ENCODE data around the gene SLIT3.
"Not testable (repeated sequence)": the region's sequence is repeated elsewhere in the genome, so short reads cannot be mapped to it uniquely, and the experiment has no call there.

Gene SLIT3

GRCh38 chr5:169105582-169105981 is 195.4 kb downstream of the SLIT3 start:
- H3K27ac ChIP-seq (ENCODE audit: insufficient read depth, low read length, poor library complexity, severe bottlenecking); H3K27me3 ChIP-seq (replicated peaks; ENCODE audit: control insufficient read depth, insufficient read depth, low read length, poor library complexity, severe bottlenecking); H3K9me3 ChIP-seq (ENCODE audit: control insufficient read depth, low read length); DNase-seq; H3K4me3 ChIP-seq (ENCODE audit: insufficient read depth, low read depth, low read length, poor library complexity, severe bottlenecking); H3K4me1 ChIP-seq (ENCODE audit: control insufficient read depth, insufficient read depth, low read length, poor library complexity, severe bottlenecking); H3K36me3 ChIP-seq (ENCODE audit: control insufficient read depth, insufficient read depth, low read length): not testable (repeated sequence)

- no peak overlapping the region for H3K27ac ChIP-seq (ENCODE audit: insufficient read depth, low read length, poor library complexity, severe bottlenecking)
- H3K9me3 ChIP-seq (ENCODE audit: control insufficient read depth, low read length), result no peaks in the 10 kb centered on the region
- no peaks in the 10 kb centered on the region for H3K27me3 ChIP-seq (replicated peaks; ENCODE audit: control insufficient read depth, insufficient read depth, low read length, poor library complexity, severe bottlenecking)
- no peak for DNase-seq
- H3K4me3 ChIP-seq (ENCODE audit: insufficient read depth, low read depth, low read length, poor library complexity, severe bottlenecking), result no peak overlapping the region
- no peaks in the 10 kb centered on the region for H3K4me1 ChIP-seq (ENCODE audit: control insufficient read depth, insufficient read depth, low read length, poor library complexity, severe bottlenecking)
- H3K36me3 ChIP-seq (ENCODE audit: control insufficient read depth, insufficient read depth, low read length), result no peaks in the 10 kb centered on the region
Measured at GRCh38 chr5:169104937-169105494, 195.9 kb downstream of the SLIT3 start.

DNA sequence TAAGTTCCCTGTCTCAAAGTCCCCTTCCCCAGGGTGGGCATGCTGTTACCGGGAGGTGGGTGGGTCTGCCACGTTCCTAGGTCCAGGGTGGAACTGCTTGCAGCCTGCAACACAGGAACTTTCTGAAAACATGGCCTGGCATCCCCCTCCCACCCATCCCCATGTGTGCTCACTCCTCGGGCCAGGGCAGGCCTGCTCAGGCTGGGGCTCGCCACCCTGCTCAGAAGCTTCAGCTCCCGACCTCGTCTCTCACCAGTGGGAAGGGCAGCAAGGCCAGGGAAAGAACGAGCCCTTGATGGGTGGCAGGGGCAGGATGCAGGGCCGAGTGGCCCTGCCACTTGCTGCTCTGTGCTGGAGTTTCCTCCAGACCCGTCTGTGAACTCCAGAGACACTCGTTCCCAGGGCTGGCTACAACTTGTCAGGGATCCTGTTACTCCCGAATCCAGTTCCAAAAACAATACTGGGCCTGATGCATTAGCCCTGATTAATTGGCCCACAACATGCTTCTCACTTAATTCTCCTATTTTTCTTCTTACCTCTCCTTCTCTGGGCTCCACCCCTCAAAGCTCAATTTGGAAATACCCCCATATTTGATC is 197.3 kb downstream of the SLIT3 start:
- Histone ChIP-seq H3K4me1 (ENCODE audit: control insufficient read depth, insufficient read depth, low read length, poor library complexity, severe bottlenecking) (no peaks in the 10 kb centered on the region), H3K4me3 (ENCODE audit: insufficient read depth, low read depth, low read length, poor library complexity, severe bottlenecking) (no peak overlapping the region), H3K27ac (ENCODE audit: insufficient read depth, low read length, poor library complexity, severe bottlenecking) (no peak overlapping the region), H3K9me3 (ENCODE audit: control insufficient read depth, low read length) (no peaks in the 10 kb centered on the region), H3K36me3 (ENCODE audit: control insufficient read depth, insufficient read depth, low read length) (no peaks in the 10 kb centered on the region), H3K27me3 (replicated peaks; ENCODE audit: control insufficient read depth, insufficient read depth, low read length, poor library complexity, severe bottlenecking) (no peaks in the 10 kb centered on the region)
- DNase-seq, result no peak

DNA sequence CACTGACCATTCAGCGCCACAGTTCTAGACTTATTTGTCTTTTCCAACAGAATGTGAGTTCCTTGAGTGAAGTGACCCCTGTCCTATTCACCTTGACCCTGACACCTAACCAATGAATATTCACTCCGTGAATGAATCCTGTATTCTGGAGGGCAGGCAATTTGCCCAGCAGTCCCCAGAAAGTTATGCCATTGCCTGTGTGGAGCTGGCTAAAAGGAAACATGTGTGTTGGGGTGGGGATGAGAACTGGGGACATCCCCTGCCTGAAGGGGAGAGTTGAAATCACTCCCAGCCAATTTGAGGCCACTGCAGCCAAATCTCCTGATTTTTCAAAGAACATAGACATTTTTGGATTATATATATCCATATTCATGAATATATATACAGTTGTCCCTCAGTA is 199.0 kb downstream of the SLIT3 start:
- Histone ChIP-seq H3K4me3 (ENCODE audit: insufficient read depth, low read depth, low read length, poor library complexity, severe bottlenecking) (no peak overlapping the region), H3K4me1 (ENCODE audit: control insufficient read depth, insufficient read depth, low read length, poor library complexity, severe bottlenecking) (no peaks in the 10 kb centered on the region), H3K27ac (ENCODE audit: insufficient read depth, low read length, poor library complexity, severe bottlenecking) (no peak overlapping the region), H3K36me3 (ENCODE audit: control insufficient read depth, insufficient read depth, low read length) (no peaks in the 10 kb centered on the region), H3K27me3 (replicated peaks; ENCODE audit: control insufficient read depth, insufficient read depth, low read length, poor library complexity, severe bottlenecking) (no peaks in the 10 kb centered on the region), H3K9me3 (ENCODE audit: control insufficient read depth, low read length) (no peaks in the 10 kb centered on the region)
- DNase-seq, result no peak

GRCh38 chr5:169100735-169101075 is 200.2 kb downstream of the SLIT3 start:
- Histone ChIP-seq H3K36me3 (ENCODE audit: control insufficient read depth, insufficient read depth, low read length) (no peaks in the 10 kb centered on the region), H3K4me3 (ENCODE audit: insufficient read depth, low read depth, low read length, poor library complexity, severe bottlenecking) (no peak overlapping the region), H3K9me3 (ENCODE audit: control insufficient read depth, low read length) (no peaks in the 10 kb centered on the region), H3K27me3 (replicated peaks; ENCODE audit: control insufficient read depth, insufficient read depth, low read length, poor library complexity, severe bottlenecking) (no peaks in the 10 kb centered on the region), H3K27ac (ENCODE audit: insufficient read depth, low read length, poor library complexity, severe bottlenecking) (no peak overlapping the region), H3K4me1 (ENCODE audit: control insufficient read depth, insufficient read depth, low read length, poor library complexity, severe bottlenecking) (no peaks in the 10 kb centered on the region)
- DNase-seq, result no peak

GRCh38 chr5:169099801-169100734 is 200.9 kb downstream of the SLIT3 start:
- DNase-seq, result no peak
- no peaks in the 10 kb centered on the region for H3K4me1 ChIP-seq (ENCODE audit: control insufficient read depth, insufficient read depth, low read length, poor library complexity, severe bottlenecking)
- H3K36me3 ChIP-seq (ENCODE audit: control insufficient read depth, insufficient read depth, low read length), result no peaks in the 10 kb centered on the region
- no peaks in the 10 kb centered on the region for H3K9me3 ChIP-seq (ENCODE audit: control insufficient read depth, low read length)
- H3K4me3 ChIP-seq (ENCODE audit: insufficient read depth, low read depth, low read length, poor library complexity, severe bottlenecking), result no peak overlapping the region
- no peak overlapping the region for H3K27ac ChIP-seq (ENCODE audit: insufficient read depth, low read length, poor library complexity, severe bottlenecking)
- H3K27me3 ChIP-seq (replicated peaks; ENCODE audit: control insufficient read depth, insufficient read depth, low read length, poor library complexity, severe bottlenecking), result no peaks in the 10 kb centered on the region

- Histone ChIP-seq H3K4me1 (ENCODE audit: control insufficient read depth, insufficient read depth, low read length, poor library complexity, severe bottlenecking) (no peaks in the 10 kb centered on the region), H3K4me3 (ENCODE audit: insufficient read depth, low read depth, low read length, poor library complexity, severe bottlenecking) (no peak overlapping the region), H3K27ac (ENCODE audit: insufficient read depth, low read length, poor library complexity, severe bottlenecking) (no peak overlapping the region), H3K36me3 (ENCODE audit: control insufficient read depth, insufficient read depth, low read length) (no peaks in the 10 kb centered on the region), H3K9me3 (ENCODE audit: control insufficient read depth, low read length) (no peaks in the 10 kb centered on the region), H3K27me3 (replicated peaks; ENCODE audit: control insufficient read depth, insufficient read depth, low read length, poor library complexity, severe bottlenecking) (no peaks in the 10 kb centered on the region)
- DNase-seq, result no peak
Measured at GRCh38 chr5:169098331-169099121, 202.4 kb downstream of the SLIT3 start.

- H3K4me1 ChIP-seq (ENCODE audit: control insufficient read depth, insufficient read depth, low read length, poor library complexity, severe bottlenecking), result no peaks in the 10 kb centered on the region
- H3K9me3 ChIP-seq (ENCODE audit: control insufficient read depth, low read length), result no peaks in the 10 kb centered on the region
- no peak overlapping the region for H3K4me3 ChIP-seq (ENCODE audit: insufficient read depth, low read depth, low read length, poor library complexity, severe bottlenecking)
- H3K27me3 ChIP-seq (replicated peaks; ENCODE audit: control insufficient read depth, insufficient read depth, low read length, poor library complexity, severe bottlenecking), result no peaks in the 10 kb centered on the region
- no peak for DNase-seq
- H3K27ac ChIP-seq (ENCODE audit: insufficient read depth, low read length, poor library complexity, severe bottlenecking), result no peak overlapping the region
- no peaks in the 10 kb centered on the region for H3K36me3 ChIP-seq (ENCODE audit: control insufficient read depth, insufficient read depth, low read length)
Measured at GRCh38 chr5:169097374-169098326, 203.3 kb downstream of the SLIT3 start.

DNA sequence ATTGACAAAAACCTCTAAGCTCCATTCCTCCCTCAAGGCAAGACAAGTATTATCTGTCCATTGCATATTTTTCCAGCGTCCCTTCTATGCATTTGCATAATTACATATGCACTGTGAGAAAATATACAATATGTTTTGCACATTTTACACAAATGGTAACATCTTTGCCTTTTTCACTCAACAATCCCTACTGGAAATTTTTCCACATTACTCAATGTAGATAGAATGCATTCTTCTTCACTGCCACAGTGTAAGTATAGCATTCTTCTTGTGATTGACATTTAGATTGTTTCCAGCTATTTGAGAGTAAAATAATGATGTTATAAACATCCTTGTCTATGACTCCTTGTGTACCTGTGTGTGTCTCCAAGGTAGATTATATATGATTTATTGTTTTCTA is 205.0 kb downstream of the SLIT3 start:
- Histone ChIP-seq H3K9me3 (ENCODE audit: control insufficient read depth, low read length) (no peaks in the 10 kb centered on the region), H3K27ac (ENCODE audit: insufficient read depth, low read length, poor library complexity, severe bottlenecking) (no peak overlapping the region), H3K4me3 (ENCODE audit: insufficient read depth, low read depth, low read length, poor library complexity, severe bottlenecking) (no peak overlapping the region), H3K4me1 (ENCODE audit: control insufficient read depth, insufficient read depth, low read length, poor library complexity, severe bottlenecking) (no peaks in the 10 kb centered on the region), H3K27me3 (replicated peaks; ENCODE audit: control insufficient read depth, insufficient read depth, low read length, poor library complexity, severe bottlenecking) (no peaks in the 10 kb centered on the region), H3K36me3 (ENCODE audit: control insufficient read depth, insufficient read depth, low read length) (no peaks in the 10 kb centered on the region)
- DNase-seq, result no peak
